Choroid plexus epithelial cell (primary cell): ENCODE data around the gene NKD2.
"Not testable (repeated sequence)": the region's sequence is repeated elsewhere in the genome, so short reads cannot be mapped to it uniquely, and the experiment has no call there.

Experiments
- DNase-seq: peaks from one replicate; pipeline ENCODE4 v3.0.0-alpha.2; 2010; ENCODE audit warnings: low read depth
- H3K4me3 ChIP-seq: 2 replicates; pipeline ENCODE4 v1.5.1; 2011; ENCODE audit warnings: low read depth, mild to moderate bottlenecking, control low read depth, low read length, moderate library complexity
- TF ChIP-seq, protein P1 (sequence below): conservative IDR thresholded peaks from 2 replicates; pipeline ENCODE4 v1.5.1; 2011; ENCODE audit warnings: low read depth, mild to moderate bottlenecking, control low read depth, inconsistent platforms, low read length, moderate library complexity

The NKD2 gene

DNA sequence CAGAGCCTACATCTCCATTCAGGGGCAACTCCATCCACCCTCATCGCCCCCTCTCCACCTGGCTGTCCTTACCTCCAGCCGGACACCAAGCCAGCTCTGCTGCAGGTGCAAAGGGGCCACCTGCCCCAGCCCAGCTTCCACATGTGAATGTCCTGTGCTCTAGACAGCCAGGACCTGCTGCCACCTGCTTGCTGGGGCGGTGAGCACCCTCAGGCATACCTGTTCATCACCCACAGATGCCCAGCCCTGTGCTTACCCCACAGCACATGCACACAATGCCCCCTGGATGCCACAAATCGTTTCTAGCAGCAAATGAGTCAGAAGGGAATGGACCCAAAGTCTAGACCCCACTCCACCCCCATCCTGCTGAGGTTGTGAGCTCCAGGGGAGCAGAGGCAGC, 13.3 kb upstream of the NKD2 start:
- DNase-seq: no peak
- H3K4me3 ChIP-seq: no peak overlapping the region
- TF ChIP-seq, protein P1, sequence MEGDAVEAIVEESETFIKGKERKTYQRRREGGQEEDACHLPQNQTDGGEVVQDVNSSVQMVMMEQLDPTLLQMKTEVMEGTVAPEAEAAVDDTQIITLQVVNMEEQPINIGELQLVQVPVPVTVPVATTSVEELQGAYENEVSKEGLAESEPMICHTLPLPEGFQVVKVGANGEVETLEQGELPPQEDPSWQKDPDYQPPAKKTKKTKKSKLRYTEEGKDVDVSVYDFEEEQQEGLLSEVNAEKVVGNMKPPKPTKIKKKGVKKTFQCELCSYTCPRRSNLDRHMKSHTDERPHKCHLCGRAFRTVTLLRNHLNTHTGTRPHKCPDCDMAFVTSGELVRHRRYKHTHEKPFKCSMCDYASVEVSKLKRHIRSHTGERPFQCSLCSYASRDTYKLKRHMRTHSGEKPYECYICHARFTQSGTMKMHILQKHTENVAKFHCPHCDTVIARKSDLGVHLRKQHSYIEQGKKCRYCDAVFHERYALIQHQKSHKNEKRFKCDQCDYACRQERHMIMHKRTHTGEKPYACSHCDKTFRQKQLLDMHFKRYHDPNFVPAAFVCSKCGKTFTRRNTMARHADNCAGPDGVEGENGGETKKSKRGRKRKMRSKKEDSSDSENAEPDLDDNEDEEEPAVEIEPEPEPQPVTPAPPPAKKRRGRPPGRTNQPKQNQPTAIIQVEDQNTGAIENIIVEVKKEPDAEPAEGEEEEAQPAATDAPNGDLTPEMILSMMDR: no peak

DNA sequence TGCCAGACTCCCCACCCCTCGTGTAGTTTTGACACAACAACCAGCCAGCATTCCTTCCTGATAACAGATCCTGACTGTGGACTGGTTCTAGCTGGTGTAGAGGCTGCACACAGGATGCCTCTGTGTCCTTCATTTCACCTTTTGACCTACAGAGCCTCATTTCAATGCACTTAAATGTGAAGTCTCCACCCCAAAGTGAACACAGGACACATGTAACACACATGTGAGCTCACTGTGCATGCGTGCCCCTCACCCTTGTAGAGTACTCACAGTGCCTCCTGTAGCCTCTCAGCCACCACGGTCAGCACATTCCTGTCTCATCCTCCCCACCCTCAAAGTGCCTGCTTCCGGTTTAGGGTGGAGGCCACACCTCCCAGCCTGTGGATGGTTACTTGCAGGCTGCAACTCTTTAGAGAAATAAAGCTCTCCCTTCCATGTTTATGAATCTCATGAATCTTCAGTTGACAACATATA, 11.6 kb upstream of the NKD2 start:
- peak; percentile 20 for DNase-seq
- no peak overlapping the region for H3K4me3 ChIP-seq

DNA sequence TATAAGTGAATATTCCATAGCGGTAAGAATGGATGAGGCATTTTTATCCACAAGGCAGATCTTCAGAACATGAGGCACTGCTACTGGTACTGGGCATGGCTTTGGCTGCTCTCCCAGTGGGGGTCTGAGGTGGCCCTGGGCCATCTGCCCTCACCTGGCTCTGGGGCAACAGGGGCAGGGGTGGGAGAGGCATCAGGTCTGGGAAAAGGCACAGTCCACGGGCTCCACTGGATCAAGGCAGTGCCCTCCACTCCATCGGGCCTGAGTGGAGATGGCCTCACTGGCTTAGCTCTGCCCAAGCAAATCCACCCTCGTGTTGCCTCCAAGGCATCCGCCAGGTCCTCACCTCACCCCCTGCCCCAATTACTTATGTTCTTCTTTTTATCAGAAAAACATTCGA, 10.9 kb upstream of the NKD2 start:
- no peak for DNase-seq
- TF ChIP-seq, protein P1: no peak
- no peak overlapping the region for H3K4me3 ChIP-seq

More for the DNA sequence above, 11.6 kb upstream of the NKD2 start:
- TF ChIP-seq, protein P1: no peak

DNA sequence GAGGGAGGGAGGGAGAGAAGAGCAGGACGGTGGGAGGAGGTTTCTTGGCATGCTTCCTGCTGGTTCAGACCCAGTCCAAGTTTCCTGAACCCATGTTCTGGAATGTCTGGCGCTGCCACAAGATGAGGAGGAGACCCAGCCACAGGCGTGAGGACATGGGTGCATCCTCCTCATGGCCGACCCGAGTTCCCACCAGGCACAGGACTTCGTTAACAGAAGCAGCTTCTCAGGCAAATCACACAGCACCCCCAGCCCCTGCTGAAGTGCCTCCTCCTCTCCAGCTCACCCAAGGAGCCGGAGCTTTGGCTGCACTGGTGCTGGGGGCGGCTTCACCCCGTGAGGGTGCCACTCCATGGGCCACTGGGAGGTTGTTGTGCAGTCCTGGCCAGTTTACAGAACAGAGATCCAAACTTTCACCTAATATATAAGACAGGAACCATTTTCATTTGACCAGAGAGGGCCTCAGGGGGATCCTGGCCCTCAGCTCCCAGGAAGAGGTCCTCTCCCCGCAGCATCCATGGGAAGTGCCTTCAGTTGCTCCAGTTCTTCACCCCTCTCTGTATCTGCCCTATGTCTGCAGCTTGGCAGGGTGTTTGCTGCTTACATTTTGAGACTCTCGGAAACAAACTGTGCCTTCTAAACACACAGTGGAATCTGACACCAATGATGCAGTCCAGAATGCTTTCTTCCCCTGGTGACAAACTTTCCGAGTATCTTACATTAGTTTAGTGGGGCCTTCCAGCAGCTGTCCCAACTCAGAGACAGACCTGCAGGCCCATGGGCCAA, 10.2 kb upstream of the NKD2 start:
- TF ChIP-seq, protein P1: no peak
- no peak for DNase-seq

DNA sequence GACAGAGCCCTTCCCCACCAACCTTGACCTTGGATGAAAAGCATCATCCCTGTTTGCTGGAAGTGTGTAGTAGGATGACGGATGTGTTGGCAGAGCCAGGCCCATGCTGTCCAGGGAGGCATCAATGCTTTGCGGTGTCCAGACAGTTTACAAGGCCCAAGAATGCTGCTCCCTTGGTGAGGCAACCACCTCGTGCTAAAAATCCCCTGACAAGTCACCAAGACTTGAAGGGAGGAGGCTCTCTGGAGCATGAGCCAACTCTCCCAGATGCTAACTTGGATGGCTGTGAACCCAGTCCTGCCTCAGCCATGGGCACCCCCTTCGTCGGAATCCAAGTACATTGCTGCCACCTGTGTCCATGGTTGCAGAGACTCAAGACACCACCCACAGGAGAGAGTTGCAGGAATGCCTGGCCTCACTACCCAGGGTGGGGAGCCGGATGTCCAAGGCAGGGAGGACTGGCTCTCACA, 9.5 kb upstream of the NKD2 start:
- TF ChIP-seq, protein P1: no peak
- no peak overlapping the region for H3K4me3 ChIP-seq
- no peak for DNase-seq

More for the DNA sequence above, 10.2 kb upstream of the NKD2 start:
- no peak overlapping the region for H3K4me3 ChIP-seq

DNA sequence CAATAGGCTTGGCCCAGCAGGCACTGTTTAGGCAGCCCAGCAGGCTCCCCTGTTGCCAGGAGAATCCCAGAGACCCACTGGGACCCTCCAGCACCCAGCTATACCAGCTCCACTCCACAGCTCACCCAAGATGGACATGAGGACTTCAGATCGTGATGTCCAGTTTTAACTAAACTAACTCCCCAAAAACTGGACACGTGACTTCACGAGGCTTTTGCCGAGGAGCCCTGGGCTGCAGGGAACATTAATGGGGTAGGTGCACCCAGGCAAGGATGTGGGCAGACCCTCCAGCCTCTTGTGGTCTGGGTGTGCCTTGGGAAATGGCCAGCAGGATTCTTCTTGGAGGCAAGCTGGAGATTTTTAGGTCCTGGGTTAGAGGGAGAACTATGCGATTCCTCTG, 8.9 kb upstream of the NKD2 start:
- no peak for DNase-seq
- TF ChIP-seq, protein P1: no peak

DNA sequence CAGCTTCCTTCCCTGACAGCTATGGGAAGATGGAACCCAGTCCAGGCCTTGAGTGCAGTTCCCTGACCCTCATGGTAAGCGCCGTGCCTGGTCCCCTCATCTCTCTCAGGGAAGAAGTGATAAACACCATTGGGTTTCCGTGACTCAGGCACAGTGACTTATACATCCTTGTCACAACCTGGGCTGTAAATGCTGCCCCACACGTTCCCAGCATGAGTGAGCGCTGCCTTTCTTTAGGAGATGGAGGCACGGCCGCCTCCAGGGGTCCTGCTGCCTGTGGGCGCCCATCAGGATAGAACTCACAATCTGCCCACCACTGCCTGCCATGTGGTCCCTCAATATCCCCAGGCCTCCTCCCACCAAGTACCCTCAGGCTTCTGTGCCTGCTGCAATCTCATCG, 8.3 kb upstream of the NKD2 start:
- no peak for DNase-seq
- TF ChIP-seq, protein P1: no peak
- no peak overlapping the region for H3K4me3 ChIP-seq

More for the DNA sequence above, 8.9 kb upstream of the NKD2 start:
- no peak overlapping the region for H3K4me3 ChIP-seq

DNA sequence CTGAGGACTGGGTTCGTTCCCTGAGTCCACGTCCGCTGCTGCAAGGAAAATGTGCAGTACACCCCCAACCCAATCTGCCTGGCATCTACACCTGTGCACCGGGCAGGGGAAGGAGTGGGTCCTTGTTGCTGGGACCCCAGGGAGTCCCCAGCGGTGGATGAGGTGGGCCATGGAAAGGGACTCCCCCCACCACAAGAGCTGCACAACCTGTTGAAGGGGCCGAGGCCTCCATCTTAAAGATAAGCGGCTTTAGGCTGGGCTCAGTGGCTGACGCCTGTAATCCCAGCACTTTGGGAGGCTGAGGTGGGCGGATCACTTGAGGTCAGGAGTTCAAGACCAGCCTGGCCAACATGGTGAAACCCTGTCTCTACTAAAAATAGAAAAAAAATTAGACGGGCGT, 7.8 kb upstream of the NKD2 start:
- not testable (repeated sequence) for DNase-seq, H3K4me3 ChIP-seq
